ENCODE results near the gene GLIS1. TPM values are rescaled to one million over a fixed set of nuclear protein-coding genes. Genes with fewer than 3 reads are reported as not detected.

Gene GLIS1
- total RNA-seq, 1 experiment from 2014 or later: 0.24 TPM

GRCh38 chr1:53620061-53620855 lies 118.7 kb downstream of the GLIS1 start (continued):
- TF ChIP-seq AR (CRISPR knock-in tag; IDR thresholded peaks at IDR 0.05) (no peak), ERG (CRISPR knock-in tag; IDR thresholded peaks at IDR 0.05) (no peak), RELA (CRISPR knock-in tag; IDR thresholded peaks at IDR 0.05; ENCODE audit: borderline replicate concordance) (no peak), TEAD4 (CRISPR knock-in tag; IDR thresholded peaks at IDR 0.05) (no peak), TCF7 (CRISPR knock-in tag; IDR thresholded peaks at IDR 0.05; ENCODE audit: low read depth) (no peak), FOXJ3 (CRISPR knock-in tag; IDR thresholded peaks at IDR 0.05; ENCODE audit: borderline replicate concordance) (no peak)

- Mint-ChIP-seq H3K4me1 (peaks cover 3% of the 10 kb centered on the region), H3K4me3 (no peak overlapping the region), H3K9me3 (no peaks in the 10 kb centered on the region), H3K36me3 (no peaks in the 10 kb centered on the region), H3K27ac (no peak overlapping the region), H3K27me3 (ENCODE audit: low read depth) (no peaks in the 10 kb centered on the region)
- ChIA-PET CTCF (interaction anchor here (1.0 to 2.3 kb wide), 2 partner anchors 26 to 63 kb away, joined by 4 to 9 read pairs; no protein-coding TSS in a partner anchor), POLR2A (no interaction called here)
- DNase-seq (ENCODE audit: low spot score) (no peak), ATAC-seq (no peak)
- TF ChIP-seq NR3C1 (CRISPR knock-in tag; conservative IDR thresholded peaks at IDR 0.05; ENCODE audit: low read depth) (no peak), ZNF138 (CRISPR knock-in tag; conservative IDR thresholded peaks at IDR 0.05) (no peak), MLX (CRISPR knock-in tag; IDR thresholded peaks at IDR 0.05) (no peak), USF1 (CRISPR knock-in tag; IDR thresholded peaks at IDR 0.05) (no peak), ZNF263 (CRISPR knock-in tag; IDR thresholded peaks at IDR 0.05; ENCODE audit: low read depth) (no peak), NFE2L1 (CRISPR knock-in tag; IDR thresholded peaks at IDR 0.05) (no peak), GRHL2 (CRISPR knock-in tag; IDR thresholded peaks at IDR 0.05; ENCODE audit: insufficient replicate concordance, severe bottlenecking) (no peak), IRF2 (CRISPR knock-in tag; IDR thresholded peaks at IDR 0.05; ENCODE audit: borderline replicate concordance, low read depth) (no peak), TEAD1 (CRISPR knock-in tag; IDR thresholded peaks at IDR 0.05) (no peak), GABPB1 (CRISPR knock-in tag; IDR thresholded peaks at IDR 0.05) (no peak), FOXJ3 (CRISPR knock-in tag; IDR thresholded peaks at IDR 0.05; ENCODE audit: borderline replicate concordance) (no peak), ZNF425 (CRISPR knock-in tag; conservative IDR thresholded peaks at IDR 0.05) (no peak)
- TF ChIP-seq, protein P1, sequence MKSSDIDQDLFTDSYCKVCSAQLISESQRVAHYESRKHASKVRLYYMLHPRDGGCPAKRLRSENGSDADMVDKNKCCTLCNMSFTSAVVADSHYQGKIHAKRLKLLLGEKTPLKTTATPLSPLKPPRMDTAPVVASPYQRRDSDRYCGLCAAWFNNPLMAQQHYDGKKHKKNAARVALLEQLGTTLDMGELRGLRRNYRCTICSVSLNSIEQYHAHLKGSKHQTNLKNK (CRISPR knock-in tag; IDR thresholded peaks at IDR 0.05): no peak
- TF ChIP-seq, protein P2, sequence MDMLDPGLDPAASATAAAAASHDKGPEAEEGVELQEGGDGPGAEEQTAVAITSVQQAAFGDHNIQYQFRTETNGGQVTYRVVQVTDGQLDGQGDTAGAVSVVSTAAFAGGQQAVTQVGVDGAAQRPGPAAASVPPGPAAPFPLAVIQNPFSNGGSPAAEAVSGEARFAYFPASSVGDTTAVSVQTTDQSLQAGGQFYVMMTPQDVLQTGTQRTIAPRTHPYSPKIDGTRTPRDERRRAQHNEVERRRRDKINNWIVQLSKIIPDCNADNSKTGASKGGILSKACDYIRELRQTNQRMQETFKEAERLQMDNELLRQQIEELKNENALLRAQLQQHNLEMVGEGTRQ (CRISPR knock-in tag; IDR thresholded peaks at IDR 0.05): no peak
- TF ChIP-seq, protein P3, sequence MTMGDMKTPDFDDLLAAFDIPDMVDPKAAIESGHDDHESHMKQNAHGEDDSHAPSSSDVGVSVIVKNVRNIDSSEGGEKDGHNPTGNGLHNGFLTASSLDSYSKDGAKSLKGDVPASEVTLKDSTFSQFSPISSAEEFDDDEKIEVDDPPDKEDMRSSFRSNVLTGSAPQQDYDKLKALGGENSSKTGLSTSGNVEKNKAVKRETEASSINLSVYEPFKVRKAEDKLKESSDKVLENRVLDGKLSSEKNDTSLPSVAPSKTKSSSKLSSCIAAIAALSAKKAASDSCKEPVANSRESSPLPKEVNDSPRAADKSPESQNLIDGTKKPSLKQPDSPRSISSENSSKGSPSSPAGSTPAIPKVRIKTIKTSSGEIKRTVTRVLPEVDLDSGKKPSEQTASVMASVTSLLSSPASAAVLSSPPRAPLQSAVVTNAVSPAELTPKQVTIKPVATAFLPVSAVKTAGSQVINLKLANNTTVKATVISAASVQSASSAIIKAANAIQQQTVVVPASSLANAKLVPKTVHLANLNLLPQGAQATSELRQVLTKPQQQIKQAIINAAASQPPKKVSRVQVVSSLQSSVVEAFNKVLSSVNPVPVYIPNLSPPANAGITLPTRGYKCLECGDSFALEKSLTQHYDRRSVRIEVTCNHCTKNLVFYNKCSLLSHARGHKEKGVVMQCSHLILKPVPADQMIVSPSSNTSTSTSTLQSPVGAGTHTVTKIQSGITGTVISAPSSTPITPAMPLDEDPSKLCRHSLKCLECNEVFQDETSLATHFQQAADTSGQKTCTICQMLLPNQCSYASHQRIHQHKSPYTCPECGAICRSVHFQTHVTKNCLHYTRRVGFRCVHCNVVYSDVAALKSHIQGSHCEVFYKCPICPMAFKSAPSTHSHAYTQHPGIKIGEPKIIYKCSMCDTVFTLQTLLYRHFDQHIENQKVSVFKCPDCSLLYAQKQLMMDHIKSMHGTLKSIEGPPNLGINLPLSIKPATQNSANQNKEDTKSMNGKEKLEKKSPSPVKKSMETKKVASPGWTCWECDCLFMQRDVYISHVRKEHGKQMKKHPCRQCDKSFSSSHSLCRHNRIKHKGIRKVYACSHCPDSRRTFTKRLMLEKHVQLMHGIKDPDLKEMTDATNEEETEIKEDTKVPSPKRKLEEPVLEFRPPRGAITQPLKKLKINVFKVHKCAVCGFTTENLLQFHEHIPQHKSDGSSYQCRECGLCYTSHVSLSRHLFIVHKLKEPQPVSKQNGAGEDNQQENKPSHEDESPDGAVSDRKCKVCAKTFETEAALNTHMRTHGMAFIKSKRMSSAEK (CRISPR knock-in tag; IDR thresholded peaks at IDR 0.05; ENCODE audit: borderline replicate concordance): no peak
Measured at GRCh38 chr1:53619367-53620060, 119.5 kb downstream of the GLIS1 start.
